HG03280 (cell line): ENCODE results near the gene TAAR9.
A peak's percentile ranks its signal among the peaks of the same experiment; 100 is the strongest.
"Not testable (repeated sequence)": the region's sequence is repeated elsewhere in the genome, so short reads cannot be mapped to it uniquely, and the experiment has no call there.

Experiments
- ATAC-seq: cut with Tn5 transposase; IDR thresholded peaks from one replicate; pipeline ENCODE4 v1.9.1; 2021; ENCODE audit warnings: mild to moderate bottlenecking, moderate library complexity; ENCODE audit not compliant: unreplicated experiment

Gene TAAR9

DNA sequence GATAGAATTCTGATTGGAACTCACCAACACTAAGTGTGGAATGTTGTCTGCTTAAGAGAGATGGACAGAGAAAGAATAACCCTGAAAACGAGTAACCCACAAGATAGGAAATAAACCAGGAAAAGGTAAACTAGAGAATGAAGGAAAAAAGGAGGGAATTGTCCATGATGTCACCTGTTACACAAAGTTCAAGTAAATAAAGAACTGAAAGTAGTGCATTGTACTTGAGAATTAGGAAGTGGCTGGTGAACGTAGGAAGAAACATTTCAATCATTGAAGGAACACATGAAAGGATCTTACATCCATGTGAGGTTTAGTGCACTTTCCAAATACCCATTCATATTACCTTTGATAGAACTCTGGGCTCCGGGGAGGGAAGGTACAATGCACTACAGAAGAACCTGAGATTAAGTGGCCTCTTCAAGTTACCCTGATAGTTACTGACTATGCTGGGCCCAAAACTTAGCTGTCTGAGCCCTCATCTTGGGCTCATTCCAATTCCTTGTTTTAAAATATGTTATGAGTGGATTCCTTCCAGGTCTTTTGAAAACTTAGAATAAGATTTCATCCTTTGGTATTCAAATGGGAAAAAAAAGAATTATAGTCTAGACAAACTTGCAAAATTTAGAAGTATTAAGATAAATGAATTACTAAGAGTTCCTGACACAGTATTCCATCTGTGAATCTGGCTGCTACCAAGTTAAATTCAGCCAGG, 24.1 kb upstream of the TAAR9 start:
- no peak for ATAC-seq

GRCh38 chr6:132515386-132515785, 22.7 kb upstream of the TAAR9 start:
- ATAC-seq = no peak

DNA sequence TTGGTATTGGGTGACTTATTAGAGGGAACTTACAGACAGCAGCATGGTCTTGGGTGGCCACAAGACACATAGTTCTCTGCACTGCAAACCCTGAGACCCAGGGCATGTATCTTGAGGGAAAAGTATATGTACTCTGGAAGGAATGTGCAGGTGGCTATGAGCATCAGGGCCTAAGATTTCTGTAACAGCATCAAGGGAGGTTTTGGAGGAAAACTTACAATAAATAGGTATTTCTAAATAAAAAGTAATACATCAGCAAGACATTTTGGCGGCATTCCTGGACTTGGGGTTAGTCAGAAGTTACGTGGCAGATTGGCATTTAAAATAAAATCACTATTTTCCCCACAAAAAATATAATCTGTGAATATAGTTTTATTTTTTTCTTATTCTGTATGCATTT, 17.1 kb upstream of the TAAR9 start:
- no peak for ATAC-seq

DNA sequence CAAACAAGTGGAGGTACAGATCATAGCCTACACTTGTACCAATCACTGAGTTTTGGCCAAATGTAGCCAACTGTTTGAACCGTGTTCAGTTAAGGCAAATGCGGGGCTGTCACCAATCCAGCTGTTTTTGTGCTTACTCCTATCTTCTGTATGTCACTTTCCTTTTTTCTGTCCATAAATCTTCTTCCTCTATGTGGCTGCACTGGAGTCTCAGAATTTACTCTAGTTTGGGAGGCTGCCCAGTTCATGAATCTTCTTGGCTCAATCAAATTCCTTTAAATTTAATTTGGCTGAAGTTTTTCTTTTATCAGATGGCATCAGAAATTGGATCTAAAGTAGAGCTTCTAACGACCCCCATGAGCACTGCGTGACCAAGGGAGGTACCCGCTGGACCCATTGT, 13.4 kb upstream of the TAAR9 start:
- no peak for ATAC-seq

- ATAC-seq = no peak
Measured at GRCh38 chr6:132525866-132526265, 12.2 kb upstream of the TAAR9 start.

DNA sequence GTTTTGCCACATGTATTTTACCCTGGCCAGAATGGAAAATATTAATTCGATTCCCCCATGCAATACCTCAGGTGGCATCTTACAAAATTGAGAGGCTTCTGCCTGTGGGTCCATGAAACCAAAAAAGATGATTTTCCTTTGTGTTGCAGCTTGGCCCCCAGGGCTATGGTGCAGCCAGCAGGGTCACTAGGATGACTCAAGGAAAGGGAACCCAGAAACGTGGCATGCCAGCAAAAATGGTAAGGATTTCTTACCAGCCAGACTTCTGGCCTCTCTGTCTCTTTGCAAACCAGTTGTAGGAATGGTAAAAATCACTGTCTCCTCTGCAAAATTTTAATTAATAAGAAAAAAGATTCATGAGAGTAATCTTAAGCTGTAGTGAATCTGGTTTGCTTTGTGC, 11.6 kb upstream of the TAAR9 start:
- no peak for ATAC-seq

DNA sequence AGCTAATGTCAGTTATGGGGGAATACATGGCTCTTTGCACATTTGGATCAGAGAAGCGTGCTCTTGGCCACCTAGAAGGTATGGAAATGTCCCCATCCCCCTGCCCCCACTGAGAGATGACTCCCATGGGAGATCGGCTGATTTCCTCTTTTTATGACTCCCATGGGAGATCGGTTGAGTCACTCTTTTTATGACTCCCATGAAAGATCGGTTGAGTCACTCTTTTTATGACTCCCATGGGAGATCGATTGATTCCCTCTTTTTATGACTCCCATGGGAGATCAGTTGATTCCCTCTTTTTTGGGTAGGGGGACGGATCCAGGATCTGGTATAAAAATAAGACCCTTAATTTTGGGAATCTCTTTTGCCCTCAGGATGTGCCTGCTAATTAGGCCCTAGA, 10.3 kb upstream of the TAAR9 start:
- ATAC-seq = no peak

GRCh38 chr6:132530293-132530974, 7.6 kb upstream of the TAAR9 start:
- peak; percentile 93 for ATAC-seq

DNA sequence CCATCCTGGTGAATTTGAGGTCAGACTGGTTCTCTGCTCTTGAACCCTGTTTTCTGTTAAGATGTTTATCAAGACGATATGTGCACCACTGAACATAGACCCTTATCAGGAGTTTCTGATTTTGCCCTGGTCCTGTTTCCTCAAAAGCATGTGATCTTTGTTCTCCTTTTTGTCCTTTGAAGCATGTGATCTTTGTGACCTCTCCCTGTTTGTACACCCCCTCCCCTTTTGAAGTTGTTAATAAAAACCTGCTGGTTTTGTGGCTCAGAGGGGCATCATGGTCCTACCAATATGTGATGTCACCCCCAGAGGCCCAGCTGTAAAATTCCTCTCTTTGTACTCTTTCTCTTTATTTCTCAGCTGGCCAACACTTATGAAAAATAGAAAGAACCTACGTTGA, 3.5 kb upstream of the TAAR9 start:
- ATAC-seq = not testable (repeated sequence)

- ATAC-seq = no peak
Measured at GRCh38 chr6:132537145-132537544, 932 bp upstream of the TAAR9 start.

GRCh38 chr6:132544826-132545225, 6.7 kb downstream of the TAAR9 start:
- no peak for ATAC-seq

DNA sequence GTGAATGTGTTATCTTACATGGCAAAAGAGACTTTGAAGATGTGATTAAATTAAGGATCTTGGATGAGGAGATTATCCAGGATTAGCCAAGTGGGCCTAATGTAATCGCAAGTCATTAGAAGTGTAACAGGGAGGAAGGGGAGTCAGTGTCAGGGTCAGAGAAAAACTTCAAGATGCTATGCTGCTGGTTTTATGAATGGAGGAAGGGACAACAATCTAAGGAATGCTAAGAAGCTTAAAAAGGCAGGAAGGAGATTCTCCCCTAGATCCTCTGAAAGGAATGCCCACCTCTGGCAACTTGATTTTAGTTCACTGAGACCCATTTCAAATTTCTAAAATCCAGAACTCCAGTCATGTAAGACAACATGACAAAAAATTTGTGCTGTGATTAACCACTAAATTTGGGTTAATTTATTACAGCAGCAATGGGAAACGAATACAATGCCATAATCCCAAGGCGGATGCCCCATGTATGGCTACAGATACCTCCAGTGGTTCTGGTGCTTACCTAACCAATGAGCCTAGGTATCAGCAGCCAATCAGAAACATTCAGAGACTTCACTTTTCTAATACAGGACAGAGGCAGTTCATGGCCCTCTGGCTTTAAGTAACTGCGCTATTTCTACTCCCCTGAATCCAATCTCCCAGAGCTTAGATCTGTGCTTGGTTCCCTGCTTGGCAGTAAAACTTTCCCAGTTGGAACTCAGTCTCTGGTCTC, 10.8 kb downstream of the TAAR9 start:
- ATAC-seq = no peak

GRCh38 chr6:132551214-132551613, 13.1 kb downstream of the TAAR9 start:
- no peak for ATAC-seq

GRCh38 chr6:132552372-132552771, 14.3 kb downstream of the TAAR9 start, which contains the start of gene TAAR8:
TSS of gene TAAR8 (plus strand) at chr6:132552672. CDS start at chr6:132552693, 21 bp downstream.
- no peak for ATAC-seq

GRCh38 chr6:132560087-132560486, 22.0 kb downstream of the TAAR9 start:
- ATAC-seq = not testable (repeated sequence)

GRCh38 chr6:132566404-132566803, 28.3 kb downstream of the TAAR9 start:
- no peak for ATAC-seq

- ATAC-seq = no peak
Measured at GRCh38 chr6:132567566-132567965, 29.5 kb downstream of the TAAR9 start.

DNA sequence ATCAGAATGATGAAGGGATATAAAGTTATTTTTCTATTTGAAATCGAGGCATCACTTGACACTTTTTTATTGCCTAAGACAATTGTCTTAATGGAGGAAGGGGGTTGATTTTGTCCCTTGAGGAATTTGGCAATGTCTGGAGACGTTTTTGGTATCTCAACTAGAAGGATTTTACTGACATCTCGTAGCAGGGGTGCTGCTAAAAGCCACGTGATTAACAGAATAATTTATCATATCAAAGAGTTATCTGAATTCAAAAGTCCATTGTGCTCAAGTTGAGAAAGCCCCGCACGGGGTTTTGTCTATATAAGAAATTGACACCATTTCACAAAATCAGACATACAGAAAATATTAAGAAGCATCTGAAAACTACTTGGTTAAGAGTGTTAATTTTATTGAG, 30.5 kb downstream of the TAAR9 start:
- ATAC-seq = no peak

DNA sequence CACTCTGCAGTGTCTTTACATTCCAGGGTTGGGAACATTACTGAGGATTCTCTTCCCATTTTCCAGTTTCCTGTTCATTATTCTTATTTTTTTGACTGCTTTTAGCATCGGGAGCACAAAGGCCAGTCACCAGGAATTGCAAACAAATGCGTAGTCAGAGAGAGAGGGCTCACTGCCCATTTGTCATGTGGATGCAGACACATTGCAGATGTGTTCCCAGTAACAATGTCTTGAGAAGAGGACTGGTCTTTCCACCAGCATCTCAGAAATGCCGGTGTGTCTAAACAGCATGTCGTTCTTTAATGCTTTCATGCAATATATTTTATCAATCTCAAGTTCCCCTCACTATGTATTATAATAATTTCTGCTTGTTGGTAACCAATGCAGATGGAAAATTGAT, 31.1 kb downstream of the TAAR9 start:
- ATAC-seq = no peak

DNA sequence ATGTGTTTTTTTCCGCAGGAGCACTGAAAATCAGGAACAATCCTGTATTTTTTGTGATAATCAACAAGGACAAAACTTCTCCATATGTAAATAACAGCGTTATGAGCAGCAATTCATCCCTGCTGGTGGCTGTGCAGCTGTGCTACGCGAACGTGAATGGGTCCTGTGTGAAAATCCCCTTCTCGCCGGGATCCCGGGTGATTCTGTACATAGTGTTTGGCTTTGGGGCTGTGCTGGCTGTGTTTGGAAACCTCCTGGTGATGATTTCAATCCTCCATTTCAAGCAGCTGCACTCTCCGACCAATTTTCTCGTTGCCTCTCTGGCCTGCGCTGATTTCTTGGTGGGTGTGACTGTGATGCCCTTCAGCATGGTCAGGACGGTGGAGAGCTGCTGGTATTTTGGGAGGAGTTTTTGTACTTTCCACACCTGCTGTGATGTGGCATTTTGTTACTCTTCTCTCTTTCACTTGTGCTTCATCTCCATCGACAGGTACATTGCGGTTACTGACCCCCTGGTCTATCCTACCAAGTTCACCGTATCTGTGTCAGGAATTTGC, 32.2 kb downstream of the TAAR9 start, which contains the start of gene TAAR6:
Gene TAAR6, plus strand, starts transcription at position 102 of the 557 bp plus-strand sequence. Its CDS starts 0 bp downstream, at position 102.
- ATAC-seq = no peak

DNA sequence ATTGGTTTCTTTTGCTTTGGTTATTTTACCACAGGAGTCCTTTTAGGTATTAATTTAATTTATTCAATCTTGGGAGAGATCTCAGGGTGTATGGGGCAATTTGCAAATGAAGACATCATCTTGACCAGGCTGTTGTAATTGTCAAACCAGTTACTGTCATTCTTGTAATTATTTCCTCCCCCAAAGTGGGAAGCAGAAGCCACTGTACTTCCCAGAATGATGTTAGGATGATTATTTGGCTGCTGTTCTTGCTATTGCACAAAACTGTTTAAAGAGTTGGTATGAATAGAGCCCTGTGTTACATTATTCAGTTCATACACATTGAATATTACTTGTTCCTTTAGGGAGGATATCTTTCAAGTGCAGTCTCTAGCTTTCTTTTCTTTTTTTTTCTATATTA, 33.7 kb downstream of the TAAR9 start:
- ATAC-seq = no peak
